ENCODE measurements around the gene TRERF1. TPM values are rescaled to one million over a fixed set of nuclear protein-coding genes. Genes with fewer than 3 reads are reported as not detected.

TRERF1 gene
- total and polyA plus RNA-seq, 2 experiments from 2014 or later = 11.2 to 20.6 TPM

GRCh38 chr6:42236030-42236429 lies 215.7 kb downstream of the TRERF1 start (continued):
- TF ChIP-seq ZNF462 (CRISPR knock-in tag; IDR thresholded peaks at IDR 0.05) (no peak), STAT1 (IDR thresholded peaks at IDR 0.05; ENCODE audit: unreplicated experiment) (no peak), EZH2phosphoT487 (IDR thresholded peaks at IDR 0.05; ENCODE audit: unreplicated experiment) (no peak), JUNB (IDR thresholded peaks at IDR 0.05; ENCODE audit: unreplicated experiment) (no peak)
- TF ChIP-seq, protein P1, sequence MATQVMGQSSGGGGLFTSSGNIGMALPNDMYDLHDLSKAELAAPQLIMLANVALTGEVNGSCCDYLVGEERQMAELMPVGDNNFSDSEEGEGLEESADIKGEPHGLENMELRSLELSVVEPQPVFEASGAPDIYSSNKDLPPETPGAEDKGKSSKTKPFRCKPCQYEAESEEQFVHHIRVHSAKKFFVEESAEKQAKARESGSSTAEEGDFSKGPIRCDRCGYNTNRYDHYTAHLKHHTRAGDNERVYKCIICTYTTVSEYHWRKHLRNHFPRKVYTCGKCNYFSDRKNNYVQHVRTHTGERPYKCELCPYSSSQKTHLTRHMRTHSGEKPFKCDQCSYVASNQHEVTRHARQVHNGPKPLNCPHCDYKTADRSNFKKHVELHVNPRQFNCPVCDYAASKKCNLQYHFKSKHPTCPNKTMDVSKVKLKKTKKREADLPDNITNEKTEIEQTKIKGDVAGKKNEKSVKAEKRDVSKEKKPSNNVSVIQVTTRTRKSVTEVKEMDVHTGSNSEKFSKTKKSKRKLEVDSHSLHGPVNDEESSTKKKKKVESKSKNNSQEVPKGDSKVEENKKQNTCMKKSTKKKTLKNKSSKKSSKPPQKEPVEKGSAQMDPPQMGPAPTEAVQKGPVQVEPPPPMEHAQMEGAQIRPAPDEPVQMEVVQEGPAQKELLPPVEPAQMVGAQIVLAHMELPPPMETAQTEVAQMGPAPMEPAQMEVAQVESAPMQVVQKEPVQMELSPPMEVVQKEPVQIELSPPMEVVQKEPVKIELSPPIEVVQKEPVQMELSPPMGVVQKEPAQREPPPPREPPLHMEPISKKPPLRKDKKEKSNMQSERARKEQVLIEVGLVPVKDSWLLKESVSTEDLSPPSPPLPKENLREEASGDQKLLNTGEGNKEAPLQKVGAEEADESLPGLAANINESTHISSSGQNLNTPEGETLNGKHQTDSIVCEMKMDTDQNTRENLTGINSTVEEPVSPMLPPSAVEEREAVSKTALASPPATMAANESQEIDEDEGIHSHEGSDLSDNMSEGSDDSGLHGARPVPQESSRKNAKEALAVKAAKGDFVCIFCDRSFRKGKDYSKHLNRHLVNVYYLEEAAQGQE (IDR thresholded peaks at IDR 0.05; ENCODE audit: unreplicated experiment) = no peak

GRCh38 chr6:42232035-42232434 lies 219.7 kb downstream of the TRERF1 start:
- Histone ChIP-seq H3K27me3 (ENCODE audit: insufficient read depth) (no peaks in the 10 kb centered on the region), H3K4me3 (no peak overlapping the region), H3K36me3 (ENCODE audit: insufficient read depth) (peaks cover 9% of the 10 kb centered on the region; the same call in 1 of the 2 replicates), H3K4me1 (ENCODE audit: insufficient read depth) (no peaks in the 10 kb centered on the region), H3K79me2 (replicated peaks; ENCODE audit: insufficient read depth) (no peaks in the 10 kb centered on the region), H3K9me2 (ENCODE audit: insufficient read depth) (no peaks in the 10 kb centered on the region), H3K27ac (ENCODE audit: low read depth) (no peak overlapping the region), H3K4me2 (no peak overlapping the region), H4K20me1 (replicated peaks; ENCODE audit: insufficient read depth) (no peaks in the 10 kb centered on the region), H3F3A (replicated peaks; ENCODE audit: low read depth) (no peaks in the 10 kb centered on the region; the same call in 1 of the 2 replicates), H2AFZ (no peak overlapping the region)
- no peak for TF ChIP-seq ZNF114 (CRISPR knock-in tag; IDR thresholded peaks at IDR 0.05)
- TF ChIP-seq POLR2AphosphoS5 (IDR thresholded peaks at IDR 0.05; ENCODE audit: low read depth) = no peak
- H3K4me3 Mint-ChIP-seq = no peak overlapping the region
- no peak overlapping the region for H3K27ac Mint-ChIP-seq
- no peaks in the 10 kb centered on the region; the same call in 2 of the 3 replicates for H3K4me1 Mint-ChIP-seq
- DNase-seq (ENCODE audit: low spot score) (no peak), ATAC-seq (no peak)
- H3K9me3 Mint-ChIP-seq = no peaks in the 10 kb centered on the region
- peaks cover 58% of the 10 kb centered on the region for H3K36me3 Mint-ChIP-seq (ENCODE audit: low read depth)
- peaks cover 3% of the 10 kb centered on the region for H3K27me3 Mint-ChIP-seq (ENCODE audit: insufficient read depth, low read depth, poor library complexity)

Data from GM23338 (cell line).